Measurements from ENCODE around the gene TGFB1I1.
"Not testable (repeated sequence)": the region's sequence is repeated elsewhere in the genome, so short reads cannot be mapped to it uniquely, and the experiment has no call there.

- TF ChIP-seq POLR2A (IDR thresholded peaks at IDR 0.05; ENCODE audit: extremely low read depth, insufficient read length); CTCF (IDR thresholded peaks at IDR 0.05; ENCODE audit: low read depth, low read length); MAX (IDR thresholded peaks at IDR 0.05; ENCODE audit: low read depth, low read length): not testable (repeated sequence)
Observed at GRCh38 chr16:31484048-31484447, 12.1 kb downstream of the TGFB1I1 start.
